GM12878 (cell line): ENCODE measurements around the gene MSX2. TPM values are rescaled to one million over a fixed set of nuclear protein-coding genes. Genes with fewer than 3 reads are reported as not detected.

ENCODE experiments used
- ATAC-seq: fragments of 200-7000 bp; cut with Tn5 transposase; 3 replicates; pipeline ENCODE4 v1.9.1; 2020; ENCODE audit warnings: mild to moderate bottlenecking, moderate library complexity
- BruUV-seq: library from RNA; stranded (reverse); fragments of 400-500 nt; replicated peaks from 2 replicates; lab custom pipeline; 2021; lab: Mats Ljungman, UMichigan
- CTCF ChIA-PET: fragments of 300-600 bp; sonication (Branson Sonifier 250); formaldehyde crosslinking; extraction: SDS; loops from one replicate; lab custom pipeline; 2021; ENCODE audit warnings: inconsistent platforms; lab: Yijun Ruan, JAX
- POLR2A ChIA-PET: fragments of 350-600 bp; formaldehyde crosslinking; extraction: SDS; loops from one replicate; lab custom pipeline; 2021; ENCODE audit warnings: inconsistent platforms; lab: Charles Lee
- RAD21 ChIA-PET: fragments of 300-600 bp; sonication (Branson Sonifier 250); formaldehyde crosslinking; loops from one replicate; lab custom pipeline; 2023; ENCODE audit warnings: antibody characterized with exemption; ENCODE audit not compliant: unreplicated experiment; lab: Charles Lee
- SMC1A ChIA-PET: fragments of 300-600 bp; sonication (Branson Sonifier 250); formaldehyde crosslinking; loops from one replicate; lab custom pipeline; 2023; ENCODE audit not compliant: unreplicated experiment, uncharacterized antibody; lab: Charles Lee
- DNase-seq: peaks from one replicate; pipeline ENCODE4 v3.0.0-alpha.2; 2011; ENCODE audit warnings: low read depth, low spot score
- FAIRE-seq: peaks from 3 replicates; lab custom pipeline; 2011; peaks lifted over from hg19 to GRCh38; lab: Jason Lieb, UNC
- H2AFZ ChIP-seq: 2 replicates; pipeline ENCODE4 v1.6.0; 2011; ENCODE audit warnings: low read depth, low read length, control low read depth; ENCODE audit not compliant: control insufficient read depth
- H3K27ac ChIP-seq: 2 replicates; pipeline ENCODE4 v1.5.1; 2011; ENCODE audit warnings: control low read depth; ENCODE audit not compliant: control insufficient read depth, insufficient read depth
- H3K27me3 ChIP-seq, 2 experiments: replicated peaks in 1 of 2; 2 replicates each; pipeline versions ENCODE4 v1.6.0 to v1.6.1; 2011; ENCODE audit warnings: low read length in 1 of 2; ENCODE audit not compliant: control insufficient read depth in 2 of 2, insufficient read depth in 2 of 2
- H3K36me3 ChIP-seq, 2 experiments: 2 replicates each; pipeline ENCODE4 v1.5.1; 2011; ENCODE audit warnings: low read length in 1 of 2; ENCODE audit not compliant: control insufficient read depth in 2 of 2, insufficient read depth in 2 of 2
- H3K4me1 ChIP-seq: 2 replicates; pipeline ENCODE4 v1.6.1; 2011; ENCODE audit warnings: mild to moderate bottlenecking, low read length, moderate library complexity, mixed read lengths; ENCODE audit not compliant: control insufficient read depth, insufficient read depth
- H3K4me2 ChIP-seq: 2 replicates; pipeline ENCODE4 v1.6.0; 2011; ENCODE audit warnings: control low read depth; ENCODE audit not compliant: control insufficient read depth, insufficient read depth
- H3K4me3 ChIP-seq: fragments of 200-600 bp; sonication (generic); 2 replicates; pipeline ENCODE4 v1.5.1; 2016
- H3K79me2 ChIP-seq: 2 replicates; pipeline ENCODE4 v1.6.0; 2011; ENCODE audit warnings: low read length; ENCODE audit not compliant: control insufficient read depth, insufficient read depth
- H3K9ac ChIP-seq: 2 replicates; pipeline ENCODE4 v1.8.0; 2011; ENCODE audit warnings: low read length, control low read depth, mixed read lengths; ENCODE audit not compliant: control insufficient read depth, insufficient read depth
- H3K9me3 ChIP-seq: replicated peaks from 3 replicates; pipeline ENCODE4 v1.5.1; 2011; ENCODE audit warnings: mild to moderate bottlenecking, low read length; ENCODE audit not compliant: control insufficient read depth, insufficient read depth
- H4K20me1 ChIP-seq: 2 replicates; pipeline ENCODE4 v1.6.0; 2011; ENCODE audit not compliant: control insufficient read depth, insufficient read depth
- ATF2 ChIP-seq: IDR thresholded peaks from 2 replicates; pipeline ENCODE4 v1.6.1; 2012; ENCODE audit warnings: low read length, inconsistent platforms
- ETV6 ChIP-seq, 2 experiments: fragments of 450-650 bp in 1 of 2; IDR thresholded peaks in 1 of 2; conservative IDR thresholded peaks in 1 of 2; 2 replicates each; pipeline ENCODE4 v1.6.1; 2014; ENCODE audit warnings: antibody characterized with exemption in 1 of 2, borderline replicate concordance in 1 of 2, low read depth in 1 of 2, mild to moderate bottlenecking in 1 of 2, moderate library complexity in 1 of 2
- SMC3 ChIP-seq: IDR thresholded peaks from 2 replicates; pipeline ENCODE4 v1.6.1; 2011; ENCODE audit warnings: low read length, improper control_type of control experiment, borderline replicate concordance
- SP1 ChIP-seq: IDR thresholded peaks from one replicate; pipeline ENCODE4 v1.6.1; 2011; ENCODE audit warnings: low read depth, low read length
- SUZ12 ChIP-seq: fragments of 200-600 bp; sonication (generic); IDR thresholded peaks from one replicate; pipeline ENCODE4 v1.6.1; 2018; ENCODE audit warnings: antibody characterized with exemption, mild to moderate bottlenecking; ENCODE audit not compliant: unreplicated experiment
- WGBS: methylation state at CpG from one replicate; pipeline ENCODE4 v1.1.6; 2016; ENCODE audit warnings: low lambda C conversion rate; ENCODE audit not compliant: insufficient replicate concordance, insufficient coverage; ENCODE audit errors: missing lambda C conversion rate; 5-methylcytosine and 5-hydroxymethylcytosine counted together
- in situ Hi-C: fragments of 300-500 bp; cut with MboI; formaldehyde crosslinking; loops from 9 replicates; pipeline ENCODE4 v1.14.3; 2018; ENCODE audit warnings: mixed read lengths
- intact Hi-C: fragments of 100-400 bp; cut with micrococcal nuclease; formaldehyde crosslinking; loops from one replicate; pipeline ENCODE4 v1.14.2; 2022; ENCODE audit not compliant: unreplicated experiment
- polyA plus RNA-seq, 11 experiments: library from polyadenylated mRNA; depleted of rRNA in 4 of 11; unstranded in 6 of 11; stranded (reverse) in 5 of 11; fragments of >200 nt; fragmentation: Nextera tagmentation in 4 of 11; fragmentation: Illumina TruSeq in 1 of 11; extraction: Ambion mirVana in 4 of 11; extraction: Trizol in 1 of 11; gene quantifications; 1 replicate in 1 of 11; 2 replicates in 10 of 11; pipeline versions ENCODE4 v1.2.1 to v1.2.3, GENCODE V29; 2011 to 2016; ENCODE audit warnings: inconsistent platforms in 2 of 11, missing spikeins in 2 of 11, low read depth in 1 of 11
- total RNA-seq, 4 experiments: library from RNA; depleted of rRNA in 3 of 4; stranded (reverse); fragments of >200 nt in 3 of 4; fragmentation: Illumina TruSeq in 1 of 4; extraction: Trizol in 1 of 4; gene quantifications; 2 replicates each; pipeline versions ENCODE4 v1.2.1 to v1.2.3, GENCODE V29; 2013 to 2021
- TF ChIP-seq, protein P1 (sequence below): fragments of 450-650 bp; IDR thresholded peaks from 2 replicates; pipeline ENCODE4 v1.6.1; 2016; ENCODE audit warnings: mild to moderate bottlenecking

The MSX2 gene
- total and polyA plus RNA-seq, 10 of the 15 experiments (the other 5 are each of a cell fraction or from before 2014, with no cell fraction given), result not detected

GRCh38 chr5:174688441-174689354 lies 35.7 kb upstream of the MSX2 start:
- DNase-seq (no peak), ATAC-seq (no peak), FAIRE-seq (no peak)
- H2AFZ ChIP-seq, result no peak overlapping the region
- no peaks in the 10 kb centered on the region for H3K9me3 ChIP-seq
- ChIA-PET RAD21 (no interaction called here), SMC1A (interaction anchor here (1.2 kb wide), 1 partner anchor 8 kb away, joined by 3 read pairs; no protein-coding TSS in a partner anchor), CTCF (no interaction called here), POLR2A (no interaction called here)
- H3K4me3 ChIP-seq, result no peak overlapping the region
- TF ChIP-seq SP1, result no peak
- TF ChIP-seq ATF2, result no peak
- no peak for TF ChIP-seq ETV6 (conservative IDR thresholded peaks at IDR 0.05 in 1 of 2, IDR thresholded peaks at IDR 0.05 in 1 of 2; ENCODE audit: borderline replicate concordance in 1 of 2, low read depth in 1 of 2)
- TF ChIP-seq, protein P1, sequence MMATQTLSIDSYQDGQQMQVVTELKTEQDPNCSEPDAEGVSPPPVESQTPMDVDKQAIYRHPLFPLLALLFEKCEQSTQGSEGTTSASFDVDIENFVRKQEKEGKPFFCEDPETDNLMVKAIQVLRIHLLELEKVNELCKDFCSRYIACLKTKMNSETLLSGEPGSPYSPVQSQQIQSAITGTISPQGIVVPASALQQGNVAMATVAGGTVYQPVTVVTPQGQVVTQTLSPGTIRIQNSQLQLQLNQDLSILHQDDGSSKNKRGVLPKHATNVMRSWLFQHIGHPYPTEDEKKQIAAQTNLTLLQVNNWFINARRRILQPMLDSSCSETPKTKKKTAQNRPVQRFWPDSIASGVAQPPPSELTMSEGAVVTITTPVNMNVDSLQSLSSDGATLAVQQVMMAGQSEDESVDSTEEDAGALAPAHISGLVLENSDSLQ, result no peak
- TF ChIP-seq SUZ12, result no peak
- TF ChIP-seq SMC3, result no peak
- TF ChIP-seq, all 136 proteins: peak for 0
- in situ Hi-C loops (no loop called here), intact Hi-C loops (no loop called here)
- WGBS, result 13% methylated on average over 30 of the region's 30 CpGs
- H3K4me2 ChIP-seq, result no peak overlapping the region
- H3K79me2 ChIP-seq, result no peaks in the 10 kb centered on the region
- no peaks in the 10 kb centered on the region for H4K20me1 ChIP-seq
- H3K9ac ChIP-seq, result no peak overlapping the region
- peaks cover 6 to 7% of the 10 kb centered on the region in 2 experiments for H3K27me3 ChIP-seq
- BruUV-seq, result no TSS peak
- H3K4me1 ChIP-seq, result no peaks in the 10 kb centered on the region
- no peaks in the 10 kb centered on the region for H3K36me3 ChIP-seq
- H3K27ac ChIP-seq, result no peak overlapping the region
